ENCODE results near the gene NANOS1. TPM values are rescaled to one million over a fixed set of nuclear protein-coding genes. Genes with fewer than 3 reads are reported as not detected.
"Not testable (repeated sequence)": the region's sequence is repeated elsewhere in the genome, so short reads cannot be mapped to it uniquely, and the experiment has no call there.

Gene NANOS1
- total RNA-seq, 1 donor from 2014 or later: 34.0 TPM

- H3K4me1 Mint-ChIP-seq (ENCODE audit: low read depth, unreplicated experiment): peaks cover 24% of the 10 kb centered on the region
- no peak for TF ChIP-seq CTCF (IDR thresholded peaks at IDR 0.05; ENCODE audit: partially characterized antibody, unreplicated experiment)
- no peak overlapping the region for H3K27ac Mint-ChIP-seq (ENCODE audit: unreplicated experiment)
- no peaks in the 10 kb centered on the region for H3K36me3 Mint-ChIP-seq (ENCODE audit: unreplicated experiment)
- DNase-seq: no peak
- H3K4me3 Mint-ChIP-seq (ENCODE audit: unreplicated experiment): no peak overlapping the region
- H3K27me3 Mint-ChIP-seq (ENCODE audit: unreplicated experiment): peaks cover 6% of the 10 kb centered on the region
- H3K9me3 Mint-ChIP-seq (ENCODE audit: unreplicated experiment): peaks cover 7% of the 10 kb centered on the region
Observed at GRCh38 chr10:119024882-119025281, 4.6 kb upstream of the NANOS1 start.

- Mint-ChIP-seq H3K27me3 (ENCODE audit: unreplicated experiment) (peaks cover 6% of the 10 kb centered on the region), H3K36me3 (ENCODE audit: unreplicated experiment) (no peaks in the 10 kb centered on the region), H3K9me3 (ENCODE audit: unreplicated experiment) (peaks cover 7% of the 10 kb centered on the region), H3K4me3 (ENCODE audit: unreplicated experiment) (no peak overlapping the region), H3K4me1 (ENCODE audit: low read depth, unreplicated experiment) (peaks cover 24% of the 10 kb centered on the region), H3K27ac (ENCODE audit: unreplicated experiment) (no peak overlapping the region)
- TF ChIP-seq CTCF (IDR thresholded peaks at IDR 0.05; ENCODE audit: partially characterized antibody, unreplicated experiment): no peak
- DNase-seq: no peak
Observed at GRCh38 chr10:119025336-119025735, 4.2 kb upstream of the NANOS1 start.

GRCh38 chr10:119025776-119026175, 3.7 kb upstream of the NANOS1 start:
- H3K27ac Mint-ChIP-seq (ENCODE audit: unreplicated experiment): no peak overlapping the region
- no peak for TF ChIP-seq CTCF (IDR thresholded peaks at IDR 0.05; ENCODE audit: partially characterized antibody, unreplicated experiment)
- no peak overlapping the region for H3K4me3 Mint-ChIP-seq (ENCODE audit: unreplicated experiment)
- peaks cover 9% of the 10 kb centered on the region for H3K9me3 Mint-ChIP-seq (ENCODE audit: unreplicated experiment)
- no peaks in the 10 kb centered on the region for H3K36me3 Mint-ChIP-seq (ENCODE audit: unreplicated experiment)
- H3K27me3 Mint-ChIP-seq (ENCODE audit: unreplicated experiment): peaks cover 8% of the 10 kb centered on the region
- DNase-seq: no peak
- peaks cover 20% of the 10 kb centered on the region for H3K4me1 Mint-ChIP-seq (ENCODE audit: low read depth, unreplicated experiment)

GRCh38 chr10:119026301-119027110, 3.0 kb upstream of the NANOS1 start:
- no peak for TF ChIP-seq CTCF (IDR thresholded peaks at IDR 0.05; ENCODE audit: partially characterized antibody, unreplicated experiment)
- no peaks in the 10 kb centered on the region for H3K36me3 Mint-ChIP-seq (ENCODE audit: unreplicated experiment)
- no peak overlapping the region for H3K27ac Mint-ChIP-seq (ENCODE audit: unreplicated experiment)
- no peak overlapping the region for H3K4me3 Mint-ChIP-seq (ENCODE audit: unreplicated experiment)
- peaks cover 10% of the 10 kb centered on the region for H3K9me3 Mint-ChIP-seq (ENCODE audit: unreplicated experiment)
- H3K27me3 Mint-ChIP-seq (ENCODE audit: unreplicated experiment): peaks cover 8% of the 10 kb centered on the region
- no peak for DNase-seq
- H3K4me1 Mint-ChIP-seq (ENCODE audit: low read depth, unreplicated experiment): peaks cover 21% of the 10 kb centered on the region

GRCh38 chr10:119028445-119028899, 1.0 kb upstream of the NANOS1 start:
- H3K36me3 Mint-ChIP-seq (ENCODE audit: unreplicated experiment); DNase-seq; H3K27ac Mint-ChIP-seq (ENCODE audit: unreplicated experiment); H3K27me3 Mint-ChIP-seq (ENCODE audit: unreplicated experiment); H3K9me3 Mint-ChIP-seq (ENCODE audit: unreplicated experiment): not testable (repeated sequence)
- H3K4me1 Mint-ChIP-seq (ENCODE audit: low read depth, unreplicated experiment): peaks cover 20% of the 10 kb centered on the region
- peak overlapping the region; percentile 79 for H3K4me3 Mint-ChIP-seq (ENCODE audit: unreplicated experiment)
